ENCODE results near the gene ROGDI.

Gene ROGDI

GRCh38 chr16:4813251-4814003, 11.0 kb upstream of the ROGDI start:
- no peak for DNase-seq

GRCh38 chr16:4811773-4812172, 9.3 kb upstream of the ROGDI start:
- DNase-seq = no peak

DNA sequence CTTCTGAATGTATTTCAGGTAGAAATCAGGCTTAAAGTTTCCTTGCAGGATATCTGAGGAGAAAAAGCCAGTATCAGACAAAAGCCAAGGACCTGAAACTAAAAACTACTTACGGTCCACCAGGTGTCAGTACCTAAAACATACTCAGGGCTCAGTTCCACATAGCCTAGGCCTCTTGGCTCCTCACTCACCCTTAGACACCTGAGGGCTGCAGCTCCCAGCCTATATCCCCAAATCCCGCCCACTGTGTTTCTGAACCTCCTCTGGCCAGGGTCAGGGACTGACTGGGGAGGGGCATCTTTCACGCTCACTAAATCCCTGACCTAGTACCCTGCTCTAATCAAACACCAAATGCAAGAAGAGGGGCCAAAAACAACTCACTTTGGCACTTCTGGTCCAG, 8.8 kb upstream of the ROGDI start:
- no peak for DNase-seq

DNA sequence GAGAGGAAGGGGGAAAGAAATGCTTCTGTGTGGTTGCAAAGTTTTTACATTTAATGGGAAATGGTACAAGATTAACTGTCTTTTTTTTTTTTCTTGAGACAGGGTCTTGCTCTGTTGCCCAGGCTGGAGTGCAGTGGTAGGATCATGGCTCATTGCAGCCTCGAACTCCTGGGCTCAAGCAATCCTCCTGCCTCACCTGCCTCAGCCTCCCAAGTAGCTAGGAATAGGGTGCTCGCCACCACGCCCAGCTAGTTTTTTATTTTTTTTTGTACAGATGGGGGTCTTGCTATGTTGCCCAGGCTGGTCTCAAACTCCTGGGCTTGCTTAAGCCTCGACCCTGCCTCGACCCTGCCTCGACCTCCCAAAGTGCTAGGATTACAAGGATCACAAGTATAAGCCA, 3.8 kb upstream of the ROGDI start:
- DNase-seq = no peak

GRCh38 chr16:4805231-4805630, 2.8 kb upstream of the ROGDI start:
- no peak for DNase-seq

- no peak for DNase-seq
Observed at GRCh38 chr16:4803898-4804762, 1.7 kb upstream of the ROGDI start.

- no peak for DNase-seq
Observed at GRCh38 chr16:4803401-4803844, 990 bp upstream of the ROGDI start.

DNA sequence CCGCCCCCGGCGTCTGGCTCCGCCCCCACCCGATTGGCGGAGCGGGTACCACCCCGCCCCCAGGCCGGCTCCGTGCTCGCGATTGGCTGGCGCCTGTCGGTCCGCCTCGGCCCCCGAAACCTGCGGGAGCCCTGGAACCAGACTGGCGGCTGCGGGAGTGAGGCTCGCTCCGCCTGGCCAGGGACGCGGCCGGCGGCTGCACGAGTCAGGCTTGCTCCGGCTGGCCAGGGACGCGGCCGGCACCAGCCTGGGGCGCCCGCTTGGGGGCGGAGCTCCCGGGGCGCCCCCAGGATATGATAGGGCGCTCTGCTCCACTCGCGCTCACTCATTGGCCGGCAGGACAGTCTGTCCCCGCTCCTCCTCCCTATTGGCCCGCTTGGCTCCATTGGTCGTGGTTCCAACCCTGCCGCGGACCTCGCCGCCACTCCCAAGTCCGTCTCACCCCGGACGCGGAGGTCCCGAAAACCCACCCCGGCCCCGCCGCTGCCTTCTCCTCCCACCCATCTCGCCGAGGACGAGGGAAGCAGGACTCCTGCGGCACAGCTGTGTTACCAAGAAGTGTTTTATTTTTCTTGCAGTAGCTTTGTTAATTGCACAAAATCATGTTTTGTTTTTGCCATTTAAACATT, 340 bp upstream of the ROGDI start:
- peak; percentile 82 for DNase-seq

DNA sequence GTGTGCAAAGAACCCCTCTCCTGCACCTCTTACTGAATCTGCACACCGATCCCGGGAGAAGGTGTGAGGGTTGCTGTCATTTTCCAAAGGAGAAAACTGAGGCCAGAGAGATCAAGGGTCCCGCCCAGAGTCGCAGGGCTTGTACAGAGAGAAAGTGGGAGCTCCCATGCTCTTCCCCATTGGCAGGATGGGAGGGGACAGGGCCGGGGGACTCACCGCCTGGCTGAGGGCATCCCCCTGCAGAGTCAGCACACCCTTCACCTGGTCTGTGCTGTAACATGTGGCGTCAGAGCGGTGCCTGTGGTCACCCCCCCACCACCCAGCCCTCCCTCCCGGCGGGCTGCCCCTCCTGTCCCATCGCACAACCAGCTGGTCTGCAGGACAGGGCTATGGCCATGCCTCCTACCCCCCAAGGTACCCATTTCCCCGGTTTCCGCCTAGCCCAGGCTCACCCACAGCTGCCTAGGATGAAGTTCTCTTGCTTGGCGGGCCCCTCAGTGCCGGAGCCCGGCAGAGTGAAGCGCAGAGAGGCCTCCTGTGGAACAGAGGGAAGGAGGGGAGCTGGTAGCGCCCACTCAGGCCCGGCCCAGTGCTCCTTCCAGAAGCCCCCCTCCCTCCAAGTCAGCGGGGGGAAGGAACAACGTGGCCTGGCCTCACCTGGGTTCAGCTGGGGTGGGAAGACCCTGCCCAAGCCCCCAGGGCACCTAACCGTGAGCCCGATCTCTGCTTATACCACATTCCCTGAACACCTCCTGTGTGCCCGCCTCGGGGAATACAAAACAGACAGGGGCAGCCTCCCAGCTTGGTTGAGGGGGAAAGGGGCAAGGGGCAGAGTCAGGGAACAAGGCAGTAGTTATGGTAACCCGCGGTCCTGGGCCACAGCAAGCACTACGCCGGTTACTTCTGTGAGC, 1.1 kb downstream of the ROGDI start:
- no peak for DNase-seq

- peak; percentile 23 for DNase-seq
Observed at GRCh38 chr16:4800290-4801041, 2.0 kb downstream of the ROGDI start.

GRCh38 chr16:4799171-4799855, 3.1 kb downstream of the ROGDI start:
- no peak for DNase-seq

DNA sequence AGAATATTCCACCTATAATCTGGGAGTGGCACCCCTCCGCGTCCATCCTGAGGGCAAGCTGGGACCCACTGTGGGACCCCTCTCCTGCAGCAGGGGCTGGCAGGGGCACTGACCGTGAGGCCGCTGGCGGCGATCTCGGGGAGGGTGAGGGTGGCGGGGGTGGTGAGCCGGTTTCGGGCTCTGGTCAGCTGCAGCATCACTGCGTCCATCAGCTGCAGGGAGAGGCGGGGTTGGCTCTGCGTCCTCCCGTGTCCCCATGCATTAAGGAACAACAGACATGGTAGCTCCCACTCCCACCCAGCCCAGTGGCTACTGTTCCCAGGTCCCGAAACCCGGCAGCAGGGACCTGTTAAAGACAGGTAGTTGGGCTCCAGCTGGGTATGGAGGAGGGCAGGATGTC, 4.0 kb downstream of the ROGDI start:
- DNase-seq = no peak

DNA sequence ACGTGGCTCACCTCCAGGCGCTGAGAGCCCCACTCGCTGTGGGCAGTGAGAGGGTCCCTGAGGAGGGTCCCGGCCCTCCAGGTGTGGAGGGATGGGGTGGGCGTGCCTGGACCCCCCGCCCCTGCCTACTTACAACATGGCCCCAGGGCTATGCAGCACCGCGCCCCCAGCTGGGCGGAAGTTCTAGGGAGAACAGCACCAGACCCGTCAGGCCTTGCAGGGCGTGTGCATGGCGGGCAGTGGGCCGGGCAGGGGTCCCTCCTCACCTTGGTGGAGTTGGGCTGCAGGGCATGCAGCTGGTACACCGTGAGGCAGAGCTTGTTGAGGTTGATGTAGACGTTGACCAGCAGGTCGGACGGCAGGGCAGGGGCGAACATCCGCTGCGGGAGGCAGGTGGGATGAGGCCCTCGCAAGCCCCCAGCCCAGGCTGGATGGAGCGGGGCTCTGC, 4.6 kb downstream of the ROGDI start:
- DNase-seq = no peak

- DNase-seq = no peak
Observed at GRCh38 chr16:4796982-4797804, 5.2 kb downstream of the ROGDI start.

GRCh38 chr16:4795828-4796572, 6.4 kb downstream of the ROGDI start:
- DNase-seq = no peak

- DNase-seq = peak; percentile 79
Observed at GRCh38 chr16:4795181-4795827, 7.1 kb downstream of the ROGDI start, which contains the start of gene SMIM22. SMIM22 (plus strand) TSS chr16:4795369; CDS start chr16:4795735, 366 bp downstream.

DNA sequence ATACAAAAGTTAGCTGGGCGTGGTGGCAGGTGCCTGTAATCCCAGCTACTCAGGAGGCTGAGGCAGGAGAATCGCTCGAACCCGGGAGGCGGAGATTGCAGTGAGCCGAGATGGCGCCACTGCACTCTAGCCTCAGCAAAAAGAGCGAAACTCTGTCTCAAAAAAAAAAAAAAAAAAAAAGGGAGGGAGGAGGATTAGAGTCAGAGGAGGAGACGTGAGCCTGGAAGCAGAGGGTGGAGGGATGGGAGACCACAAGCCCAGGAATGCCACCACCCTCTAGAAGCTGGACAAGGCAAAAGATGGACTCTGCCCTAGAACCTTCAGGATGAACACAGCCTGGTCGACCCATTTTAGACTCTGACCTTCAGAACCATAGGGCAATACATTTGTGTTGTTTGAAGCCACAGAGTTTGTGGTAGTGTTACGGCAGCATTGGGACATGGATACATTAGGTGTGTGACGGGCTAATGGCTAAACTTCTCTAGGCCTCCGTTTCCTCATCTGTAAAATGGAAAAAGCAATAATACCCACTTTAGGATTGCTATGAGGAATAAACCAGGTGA, 9.4 kb downstream of the ROGDI start:
- no peak for DNase-seq

GRCh38 chr16:4790871-4791270, 11.6 kb downstream of the ROGDI start:
- DNase-seq = no peak
